HG03432 (cell line): ENCODE data around the gene C1QTNF6.
"Not testable (repeated sequence)": the region's sequence is repeated elsewhere in the genome, so short reads cannot be mapped to it uniquely, and the experiment has no call there.

Experiments used
- ATAC-seq: cut with Tn5 transposase; IDR thresholded peaks from one replicate; pipeline ENCODE4 v1.9.1; 2021; ENCODE audit warnings: mild to moderate bottlenecking, moderate library complexity; ENCODE audit not compliant: unreplicated experiment

Gene C1QTNF6

DNA sequence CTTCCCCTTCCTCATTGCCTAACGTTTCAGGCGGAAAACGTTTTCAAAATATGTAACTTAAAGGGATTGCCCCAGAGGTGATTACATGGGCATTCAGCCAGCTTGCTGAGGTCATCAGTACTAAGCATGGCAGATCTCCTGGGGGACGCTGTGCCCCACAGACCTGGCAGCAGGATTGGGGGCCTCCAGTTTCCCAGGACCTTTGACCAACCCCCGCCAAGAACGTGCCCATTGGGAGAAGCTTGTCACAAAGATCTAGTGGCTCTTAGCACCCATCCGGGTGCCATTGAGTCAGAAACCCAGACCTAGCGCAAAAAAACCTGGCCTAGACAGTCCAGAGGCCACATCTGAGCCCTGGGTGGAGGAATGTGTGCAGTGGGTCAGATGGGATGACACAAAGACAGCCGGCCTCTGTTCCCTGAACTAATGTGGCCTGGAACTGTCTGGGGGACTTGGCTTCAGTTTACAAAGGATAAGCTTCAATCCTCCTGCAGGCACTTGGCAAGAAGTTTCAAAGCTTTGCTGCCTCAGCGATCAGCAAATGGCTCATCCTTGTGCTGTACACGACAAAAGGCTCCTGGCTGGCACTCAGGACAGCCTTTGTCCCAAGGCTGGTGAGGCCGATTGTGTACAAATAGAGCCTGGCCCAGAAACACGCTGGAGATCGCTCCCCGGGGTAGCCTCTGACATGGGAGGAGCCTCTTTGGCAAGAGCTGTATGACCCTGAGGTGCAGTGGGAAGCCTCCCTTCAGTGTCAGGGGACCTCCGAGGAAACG, 9.5 kb downstream of the C1QTNF6 start:
- ATAC-seq, result no peak

DNA sequence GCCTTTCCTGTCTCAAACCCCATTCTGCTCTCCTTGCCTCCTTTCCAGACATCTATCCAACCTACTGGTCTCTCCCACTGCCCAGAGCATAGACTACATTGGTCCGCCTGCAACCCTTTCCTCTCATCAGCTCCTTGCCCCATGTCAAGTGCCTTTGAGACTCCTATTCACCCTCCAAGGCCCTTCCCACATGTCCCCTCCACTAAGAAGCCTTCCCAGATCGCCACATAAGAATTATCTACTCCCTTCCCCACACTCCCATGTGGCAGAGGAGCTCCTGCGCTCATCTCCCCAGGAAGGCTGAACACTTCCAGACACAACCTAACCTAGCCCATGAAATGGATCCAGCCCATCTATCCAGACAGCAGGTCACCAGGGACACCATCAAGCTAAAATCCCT, 10.3 kb downstream of the C1QTNF6 start:
- no peak for ATAC-seq

DNA sequence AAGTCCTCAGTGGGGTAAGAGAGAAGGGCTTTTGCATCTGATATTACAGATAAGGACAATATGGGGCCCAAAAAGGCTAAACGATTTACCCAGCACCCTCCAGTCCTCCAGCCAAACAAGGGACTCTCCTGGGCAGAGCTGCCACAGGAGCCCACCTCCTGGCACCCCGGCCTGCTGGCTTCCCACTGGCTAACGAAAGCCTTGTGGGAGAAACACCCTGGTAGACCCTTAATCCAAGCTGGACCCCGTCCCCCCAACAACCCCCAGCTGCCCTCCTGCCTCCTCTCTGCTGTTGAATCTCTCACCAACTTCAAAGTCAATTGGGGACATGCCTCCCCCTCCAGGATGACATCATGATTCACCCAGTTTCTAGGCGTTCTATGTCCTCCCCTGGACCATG, 10.8 kb downstream of the C1QTNF6 start:
- no peak for ATAC-seq

DNA sequence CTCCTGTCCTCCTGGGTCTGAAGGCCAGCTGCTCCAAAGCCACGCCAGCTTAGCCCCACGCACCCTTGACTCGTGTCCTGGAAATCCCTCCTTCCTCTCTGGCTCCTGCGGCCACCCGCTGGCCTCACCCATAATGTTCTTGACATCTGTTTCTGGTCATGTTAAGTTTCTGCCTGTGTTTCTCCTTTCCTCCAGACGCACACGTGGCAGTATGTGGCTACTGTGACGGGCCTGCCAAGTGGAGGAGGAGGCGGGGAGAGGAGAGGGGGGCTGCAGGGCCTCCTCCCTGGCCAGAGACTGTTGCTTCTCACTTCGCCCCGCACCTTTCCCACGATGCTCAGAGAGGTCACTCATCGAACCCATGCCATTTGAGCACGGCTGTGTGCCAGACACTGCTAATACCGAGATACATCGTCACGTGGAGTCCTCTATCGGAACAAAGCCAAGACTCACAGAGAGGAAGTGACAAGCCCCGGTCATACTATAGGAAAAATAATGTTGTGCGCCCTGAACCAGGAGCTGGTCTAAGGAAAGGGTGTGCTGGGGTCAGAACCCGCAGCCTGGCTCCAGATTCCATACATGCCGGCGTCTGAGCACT, 11.5 kb downstream of the C1QTNF6 start:
- ATAC-seq, result no peak

DNA sequence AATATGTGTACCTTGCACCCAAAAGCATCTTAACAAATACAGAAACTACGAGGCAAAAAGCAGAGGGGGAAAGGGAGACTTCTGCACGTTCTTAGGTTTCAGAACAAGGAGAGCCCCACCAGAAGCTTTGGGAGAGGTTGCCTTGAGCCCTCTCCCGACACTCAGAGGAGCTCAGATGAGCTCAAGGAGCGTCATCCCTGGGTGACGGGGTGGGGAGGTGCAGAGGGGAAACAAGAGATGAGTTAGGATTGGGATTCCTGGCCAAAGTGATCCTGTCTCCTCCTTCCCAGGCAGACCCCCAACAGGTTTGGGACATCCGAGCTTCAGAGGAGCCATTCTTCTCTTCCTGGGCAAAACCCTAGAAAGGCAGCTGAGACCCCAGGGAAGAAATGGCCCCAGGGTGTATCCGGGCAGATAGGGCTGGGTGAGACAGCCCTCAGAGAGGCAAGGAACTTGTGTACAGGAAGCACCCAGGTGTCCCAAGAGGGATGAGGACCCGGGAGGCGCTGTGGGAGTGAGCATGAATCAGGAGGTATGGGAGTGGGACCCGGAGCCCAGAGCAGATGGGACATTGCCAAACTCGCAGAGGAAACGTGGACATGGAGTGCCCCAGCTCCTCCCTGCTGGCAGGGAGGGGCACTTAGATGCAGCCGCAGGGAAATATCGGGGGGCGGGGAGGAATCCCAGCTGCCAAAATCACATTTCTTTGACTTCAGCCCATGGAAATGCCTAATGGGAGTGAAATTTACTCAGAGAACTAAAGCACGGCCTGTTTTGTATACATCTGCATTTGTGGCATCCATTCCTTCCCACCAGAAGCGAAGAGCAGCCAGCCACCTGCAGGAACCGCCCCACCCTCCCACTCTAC, 12.4 kb downstream of the C1QTNF6 start:
- no peak for ATAC-seq

DNA sequence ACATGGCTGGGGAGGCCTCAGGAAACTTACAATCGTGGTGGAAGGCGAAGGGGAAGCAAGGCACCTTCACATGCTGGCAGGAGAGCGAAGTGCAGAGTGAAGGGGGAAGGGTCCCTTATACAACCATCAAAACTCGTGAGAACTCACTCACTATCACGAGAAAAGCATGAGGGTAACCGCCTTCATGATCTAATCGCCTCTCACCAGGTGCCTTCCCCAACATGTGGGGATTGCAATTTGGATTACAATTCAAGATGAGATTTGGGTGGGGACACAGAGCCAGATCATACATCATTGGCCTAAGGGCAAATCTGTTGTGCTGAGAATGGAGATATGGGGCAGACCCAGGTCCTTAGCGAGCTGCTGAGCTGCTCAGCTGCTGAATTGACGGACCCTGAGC, 13.1 kb downstream of the C1QTNF6 start:
- ATAC-seq, result no peak

DNA sequence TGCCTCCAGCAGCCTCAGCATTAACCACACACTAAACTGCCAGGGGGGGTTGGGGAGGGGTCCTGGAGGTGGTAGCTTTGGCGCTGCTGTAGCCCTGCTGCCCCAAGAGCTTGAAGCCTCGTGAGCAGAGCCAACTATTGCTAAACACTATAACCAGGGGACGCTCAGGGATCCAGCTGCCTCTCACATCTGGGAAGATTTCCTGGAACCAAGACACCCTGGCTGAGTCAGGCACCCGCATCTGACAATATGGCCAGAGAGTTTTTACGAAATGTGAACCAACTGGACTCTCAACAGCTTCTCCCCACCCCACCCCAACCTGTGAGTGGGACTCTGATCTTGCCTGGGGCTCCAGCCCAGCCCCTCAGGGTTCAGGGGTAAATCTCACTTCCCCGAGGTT, 14.3 kb downstream of the C1QTNF6 start:
- ATAC-seq, result no peak

DNA sequence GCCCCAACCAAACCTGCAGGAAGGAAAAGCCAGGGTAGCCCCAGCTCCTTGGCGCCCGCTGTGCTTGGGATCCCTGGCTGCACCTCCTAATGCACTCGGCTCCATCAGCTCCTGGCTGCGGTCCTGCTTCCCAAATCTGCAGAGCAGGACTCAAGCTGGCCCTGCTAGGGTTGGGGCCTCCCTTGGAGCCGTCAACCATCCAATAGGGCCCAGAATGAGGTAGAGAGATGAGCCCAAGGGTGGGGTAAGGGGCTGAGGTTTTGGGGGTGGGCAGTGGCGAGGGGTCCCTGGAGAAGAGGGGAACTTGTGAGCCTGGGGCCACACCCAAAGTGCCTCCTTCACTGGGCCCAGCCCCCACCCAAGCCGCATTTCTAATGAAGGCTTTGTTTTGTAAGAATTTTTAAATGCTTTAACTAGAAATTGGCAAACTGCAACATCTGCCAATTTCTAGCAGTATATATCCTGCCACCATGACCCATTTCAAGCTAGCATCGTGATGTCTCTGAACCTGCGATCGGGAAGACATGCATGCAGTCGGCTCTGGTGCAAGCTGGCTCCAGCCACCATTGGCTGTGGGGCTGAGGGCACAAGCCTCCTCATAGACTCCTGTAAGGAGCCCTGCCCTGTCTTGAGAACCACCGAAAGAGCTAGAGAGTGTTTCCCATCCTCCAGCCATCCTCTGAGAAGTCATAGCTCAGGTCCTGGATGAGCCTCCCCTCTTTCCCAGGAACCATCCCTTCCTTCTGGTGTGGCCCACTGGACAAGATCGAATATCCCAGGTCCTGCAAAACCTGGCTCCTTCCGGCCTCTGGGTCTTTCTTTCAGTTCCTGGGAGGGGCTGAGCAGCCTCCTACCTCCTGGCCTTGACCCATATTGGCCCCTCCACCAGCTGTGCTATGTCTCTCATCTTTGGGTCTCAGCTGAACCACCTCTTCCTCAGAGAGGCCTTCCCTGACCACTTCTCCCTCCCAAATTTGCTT, 15.5 kb downstream of the C1QTNF6 start:
- no peak for ATAC-seq

DNA sequence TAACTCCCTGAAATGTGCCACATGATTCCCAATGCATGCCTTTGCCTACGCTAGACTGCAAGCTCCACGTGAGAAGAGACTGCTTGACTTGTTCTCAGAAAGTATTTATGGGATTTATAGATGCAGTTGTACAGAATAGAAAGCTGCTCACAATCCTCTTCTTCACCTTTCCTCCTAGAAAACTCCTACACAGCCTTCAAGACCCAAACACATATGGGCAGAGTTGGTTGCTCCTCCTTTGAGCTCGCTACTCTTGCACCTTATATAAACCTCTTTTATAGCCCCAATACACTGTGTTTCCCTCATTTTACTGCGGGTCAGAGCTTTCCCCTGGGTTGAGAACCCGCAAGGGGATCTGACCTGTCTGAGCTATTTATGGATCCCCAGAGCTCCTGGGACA, 16.4 kb downstream of the C1QTNF6 start:
- ATAC-seq, result no peak

DNA sequence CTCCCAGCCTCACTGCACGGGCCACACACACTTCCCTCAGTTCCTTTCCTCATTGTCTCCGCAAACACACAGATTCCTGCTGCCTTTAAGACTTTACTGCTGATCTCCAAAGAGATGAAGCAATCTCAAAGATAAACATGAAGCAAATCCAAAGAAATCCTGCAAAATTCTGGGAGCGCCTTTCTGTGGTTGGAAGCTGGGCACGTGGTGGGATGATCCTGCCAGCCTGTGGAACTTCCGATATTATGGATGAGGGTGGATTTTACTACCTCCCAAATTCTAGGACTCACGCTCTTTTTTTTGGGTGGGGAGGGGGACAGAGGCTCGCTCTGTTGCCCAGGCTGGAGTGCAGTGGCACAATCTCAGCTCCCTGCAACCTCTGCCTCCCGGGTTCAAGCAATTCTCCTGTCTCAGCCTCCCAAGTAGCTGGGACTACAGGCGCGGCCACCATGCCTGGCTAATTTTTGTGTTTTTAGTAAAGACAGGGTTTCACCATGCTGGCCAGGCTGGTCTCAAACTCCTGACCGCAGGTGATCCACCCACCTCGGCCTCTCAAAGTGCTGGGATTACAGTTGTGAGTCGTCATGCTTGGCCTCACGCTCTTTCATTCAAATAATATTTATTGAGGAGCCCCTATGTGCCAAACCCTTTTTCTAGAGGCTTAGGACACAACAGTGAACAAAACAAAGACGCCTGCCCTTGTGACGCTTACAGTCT, 17.2 kb downstream of the C1QTNF6 start:
- ATAC-seq, result not testable (repeated sequence)

DNA sequence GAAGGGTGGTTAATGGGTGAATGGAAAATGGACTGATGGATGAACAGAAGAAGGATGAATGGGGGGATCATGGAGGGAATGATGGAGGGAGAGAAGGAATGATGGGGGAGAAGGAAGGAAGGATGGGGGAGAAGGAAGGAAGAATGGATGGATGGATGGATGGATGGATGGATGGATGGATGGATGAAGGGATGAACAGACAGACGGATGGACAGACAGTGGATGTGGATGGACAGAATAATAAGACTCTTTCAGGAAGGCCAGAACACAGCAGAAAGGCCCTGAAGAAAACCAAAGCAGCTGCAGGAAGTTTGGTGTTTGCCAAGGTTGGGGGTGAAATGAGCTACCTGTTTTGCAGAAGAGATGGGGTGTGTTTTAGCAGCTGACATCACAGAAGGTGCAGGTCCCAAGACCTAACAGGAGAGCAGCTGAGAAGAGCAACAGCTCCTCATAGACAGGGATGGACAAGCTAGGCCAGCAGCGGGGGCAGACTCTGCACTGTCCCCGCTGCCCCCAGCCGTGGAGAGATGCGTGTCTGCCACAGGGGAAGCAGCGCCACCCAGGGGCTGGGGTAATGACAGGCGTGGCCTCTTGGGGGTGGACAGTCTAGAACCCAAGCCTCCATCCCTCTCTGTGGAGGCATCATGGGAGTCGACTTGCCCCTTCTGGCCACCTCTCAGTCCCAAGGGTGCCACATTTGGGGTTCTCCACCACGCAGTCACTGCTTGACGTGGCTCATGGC, 17.9 kb downstream of the C1QTNF6 start:
- ATAC-seq, result no peak

DNA sequence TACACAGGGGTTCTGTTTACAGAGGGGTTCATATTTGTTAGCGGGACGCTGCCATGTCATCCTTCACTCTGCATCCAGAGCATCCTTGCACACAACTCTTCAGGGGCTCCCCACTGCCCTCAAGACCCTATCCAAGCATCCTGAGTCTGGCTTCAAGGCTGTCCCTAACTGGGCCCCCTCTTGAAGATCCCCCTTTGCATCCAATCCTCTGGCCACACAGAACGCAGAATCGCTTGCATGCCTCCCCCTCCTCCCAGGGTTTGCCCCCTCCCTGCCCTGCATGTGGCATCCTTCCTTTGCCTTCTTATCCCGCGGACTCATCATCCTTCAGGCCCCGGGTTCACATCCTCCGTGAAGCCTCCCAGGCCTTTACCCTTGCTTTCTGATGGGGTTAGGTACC, 18.6 kb downstream of the C1QTNF6 start:
- no peak for ATAC-seq

DNA sequence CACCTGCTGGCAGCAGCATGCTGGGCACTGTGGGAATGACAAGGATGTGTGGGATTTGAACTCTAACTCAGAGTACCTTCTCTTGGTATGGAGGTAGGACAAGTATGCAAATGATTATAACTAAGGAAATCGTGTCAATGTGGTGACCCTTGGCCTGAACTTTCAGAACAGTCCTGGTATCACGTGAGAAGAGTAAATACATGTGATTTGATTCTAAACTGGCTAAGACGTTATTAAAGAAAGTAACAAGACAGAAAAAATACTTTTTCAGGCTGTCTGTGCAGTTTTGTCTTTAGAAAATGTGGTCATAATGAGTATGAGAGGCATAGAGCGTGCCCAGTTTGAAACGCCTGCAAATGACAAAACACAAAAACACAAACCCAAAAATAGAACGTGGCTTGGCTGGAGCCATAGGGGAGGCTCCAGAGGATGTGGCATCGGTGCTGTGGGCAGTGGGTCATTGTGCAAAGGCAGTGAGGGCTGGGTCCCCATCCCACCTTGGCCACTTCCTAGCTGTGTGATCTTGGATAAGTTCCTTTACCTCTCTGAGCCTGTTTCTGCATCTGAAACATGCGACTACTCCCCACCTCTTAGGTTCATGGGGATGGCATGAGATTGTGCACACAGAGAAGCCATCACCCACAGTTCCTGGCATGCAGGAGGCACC, 19.9 kb downstream of the C1QTNF6 start:
- ATAC-seq, result no peak

DNA sequence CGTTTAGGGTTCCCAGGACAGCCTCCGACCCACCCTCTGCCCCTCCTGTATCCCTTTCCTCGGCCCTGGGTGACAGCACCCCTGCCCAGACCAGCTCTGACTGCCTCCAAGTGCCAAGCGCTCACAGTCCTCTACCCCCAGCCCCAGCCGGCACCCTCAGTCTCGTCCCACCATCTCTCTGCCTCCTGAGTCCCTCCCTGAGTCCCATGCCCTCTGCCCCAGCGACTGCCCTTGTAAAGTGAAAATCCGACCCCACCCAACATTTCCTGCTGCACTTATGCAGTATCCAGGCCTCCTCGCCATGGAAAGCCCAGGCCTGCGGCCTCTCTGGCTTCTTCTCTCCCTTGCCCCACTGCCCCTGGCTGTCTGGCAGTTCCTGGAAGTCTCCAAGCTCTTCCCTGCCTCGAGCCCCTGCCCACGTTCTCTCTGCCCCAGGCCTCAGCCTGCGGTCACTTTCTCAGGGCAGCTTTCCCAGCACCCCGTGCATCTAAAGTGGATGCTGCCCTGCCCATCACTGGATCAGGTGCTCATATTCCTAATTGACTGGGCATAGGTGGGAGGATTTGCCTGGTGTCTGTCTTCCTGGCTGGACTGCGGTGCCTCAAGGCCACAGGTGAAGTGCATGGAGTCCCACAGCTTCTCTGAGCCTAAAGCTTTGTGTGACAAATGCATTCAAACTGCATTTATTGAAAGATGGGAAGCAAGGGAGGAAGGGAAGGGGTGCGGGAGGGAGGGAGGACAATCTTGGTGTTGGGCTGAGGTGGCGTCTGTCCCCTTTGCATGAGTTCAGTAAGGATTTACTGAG, 20.7 kb downstream of the C1QTNF6 start:
- no peak for ATAC-seq

DNA sequence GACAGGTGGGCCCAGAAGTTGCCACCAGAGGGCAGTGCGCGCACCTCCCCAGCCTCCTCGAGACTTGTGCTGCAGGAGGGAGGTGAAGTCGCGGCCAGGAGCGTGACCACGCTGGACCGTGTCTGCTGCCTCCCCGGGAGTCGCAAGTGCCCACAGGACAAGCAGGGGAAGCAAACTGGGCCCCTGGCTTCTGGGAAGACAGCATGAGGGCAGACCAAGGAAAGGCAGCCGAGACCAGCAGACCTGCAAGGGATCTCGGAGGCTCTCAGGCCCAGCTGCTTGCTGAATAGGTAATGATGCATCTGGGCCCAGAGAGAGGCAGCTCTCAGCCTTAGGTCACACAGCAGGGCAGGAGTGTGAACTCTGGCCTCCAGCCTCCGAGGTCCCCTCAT, 21.4 kb downstream of the C1QTNF6 start:
- no peak for ATAC-seq

DNA sequence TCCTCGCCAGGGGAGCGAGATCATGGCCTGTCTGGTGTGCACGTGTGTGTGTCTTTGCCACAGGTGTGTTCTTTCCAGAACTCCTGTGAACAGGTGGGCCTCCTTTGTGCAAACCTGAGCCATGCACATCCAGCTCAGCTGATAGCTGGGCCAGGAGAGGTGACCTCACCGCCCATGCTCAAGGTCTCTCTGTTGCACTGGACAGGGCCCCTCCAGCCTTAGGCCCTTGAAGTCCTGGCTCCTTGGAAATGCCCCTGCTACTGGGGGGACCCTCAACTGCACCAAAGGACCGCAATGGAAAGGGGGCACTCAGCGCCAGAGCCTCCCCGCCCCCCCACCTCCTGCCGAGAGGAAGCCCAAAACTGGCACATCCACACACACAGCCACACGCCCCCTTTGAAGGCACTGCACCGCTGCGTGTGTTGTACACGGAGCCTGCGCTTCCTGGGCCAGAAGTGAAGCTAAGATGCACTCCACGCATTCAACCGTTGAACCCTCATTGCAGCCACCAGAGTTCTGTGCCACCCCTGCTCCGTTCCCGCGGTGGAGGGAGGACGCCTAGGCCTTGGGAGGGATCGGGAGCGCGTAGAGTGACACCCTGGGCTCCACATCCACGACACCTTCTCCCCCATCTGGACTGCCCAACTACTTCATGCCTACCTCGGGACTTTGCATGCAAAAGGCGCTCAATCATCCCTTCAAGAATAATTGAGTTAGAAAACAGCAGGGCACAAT, 21.9 kb downstream of the C1QTNF6 start:
- no peak for ATAC-seq

DNA sequence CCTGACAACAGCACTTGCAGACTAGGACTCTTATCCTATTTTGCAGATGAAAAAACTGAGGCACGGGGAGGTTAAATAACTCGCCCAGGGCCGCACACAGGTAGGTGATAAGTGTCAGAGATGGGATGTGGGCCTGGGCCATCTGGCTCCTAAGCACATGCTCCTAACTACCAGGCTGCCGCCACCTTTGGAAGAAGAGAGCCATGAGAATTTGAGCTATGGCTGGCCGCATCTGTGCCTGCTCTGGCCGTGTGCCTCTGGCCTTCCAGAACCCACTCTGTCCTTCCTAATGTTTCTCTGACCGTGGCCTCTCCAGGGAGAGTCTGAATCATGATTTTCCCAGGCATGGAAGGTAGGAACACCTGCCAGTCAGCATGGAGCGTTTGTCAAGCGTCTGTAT, 23.0 kb downstream of the C1QTNF6 start:
- ATAC-seq, result no peak
